ENCODE results near the gene IQCH.

GRCh38 chr15:67381416-67382045 lies 126.9 kb downstream of the IQCH start:
- TF ChIP-seq EZH2 (IDR thresholded peaks at IDR 0.05) = no peak
- no peak for TF ChIP-seq POLR2AphosphoS5 (IDR thresholded peaks at IDR 0.05; ENCODE audit: borderline replicate concordance, low read depth, low read length)
- TF ChIP-seq FOXP2 (optimal IDR thresholded peaks at IDR 0.05; ENCODE audit: control extremely low read depth, extremely low read length, insufficient read depth) = no peak
